EH (cell line): Measurements from ENCODE around the gene TNNC1.

ENCODE experiments used
- DNase-seq: peaks from one replicate; pipeline ENCODE4 v3.0.0-alpha.2; 2015; ENCODE audit warnings: low read depth

TNNC1 gene

DNA sequence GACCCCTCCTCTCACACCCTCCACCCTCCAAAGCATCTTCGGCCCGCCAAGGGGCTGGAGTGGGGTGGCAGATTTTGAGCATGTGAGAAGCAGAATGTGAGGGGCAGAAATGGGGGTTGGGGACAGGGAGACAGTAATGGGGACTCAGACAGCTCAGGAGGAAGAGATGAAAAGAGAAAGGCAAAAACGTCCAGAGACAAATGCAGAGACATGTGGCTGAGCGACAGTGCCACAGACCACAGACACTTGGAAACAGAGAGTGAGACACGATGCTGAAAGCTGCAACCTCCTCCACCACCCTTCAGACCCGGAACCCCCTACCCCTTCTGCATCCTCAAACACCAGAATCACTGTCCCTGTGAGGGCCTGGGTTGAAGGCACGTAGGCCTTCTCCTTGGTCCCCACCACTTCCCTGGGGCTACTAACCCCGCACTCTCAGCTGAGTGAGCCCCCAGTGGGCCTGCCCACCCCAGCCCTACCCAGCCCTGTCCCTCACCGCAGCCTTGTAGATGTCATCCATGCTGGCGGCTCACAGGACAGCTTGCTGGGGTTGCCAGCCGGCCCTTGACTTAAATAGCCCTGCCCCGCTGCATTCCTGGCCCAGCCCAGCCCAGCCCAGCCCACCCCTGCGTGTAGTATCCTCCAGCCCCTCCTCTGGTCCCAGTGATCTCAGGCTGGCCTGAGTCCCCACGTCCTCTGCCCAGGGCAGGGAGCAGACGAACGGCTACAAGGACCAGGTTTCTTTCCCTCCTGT, at the start of gene TNNC1:
TNNC1 (minus strand) TSS at position 546 of the 754 bp plus-strand sequence; CDS start at position 520, 26 bp downstream.
- no peak for DNase-seq

DNA sequence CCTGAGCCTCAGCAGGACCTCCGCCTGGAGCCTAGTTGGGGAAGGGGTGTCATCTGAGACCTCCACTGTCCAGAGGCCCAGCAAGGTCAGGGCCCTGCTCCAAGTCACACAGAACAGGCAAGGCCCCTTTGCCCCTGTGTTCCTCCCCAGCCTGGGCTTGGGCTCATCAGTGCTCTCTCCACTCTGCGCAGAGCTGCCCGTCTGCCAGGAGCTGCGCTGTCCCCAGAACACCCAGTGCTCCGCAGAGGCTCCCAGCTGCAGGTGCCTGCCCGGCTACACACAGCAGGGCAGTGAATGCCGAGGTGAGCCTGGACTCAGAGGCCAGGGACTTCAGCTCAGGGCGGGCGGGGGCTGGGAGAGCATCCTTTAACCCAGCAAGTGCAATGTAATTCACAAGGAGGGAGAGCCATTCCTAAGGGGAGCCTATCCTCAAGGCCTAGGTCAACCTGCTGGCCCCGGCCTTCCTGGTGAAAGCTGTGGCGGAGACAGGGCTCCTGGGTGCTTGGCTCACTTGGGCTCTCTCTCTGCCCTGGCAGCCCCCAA, 49.0 kb upstream of the TNNC1 start:
- no peak for DNase-seq

GRCh38 chr3:52502001-52502400, 48.2 kb upstream of the TNNC1 start:
- DNase-seq, result no peak

DNA sequence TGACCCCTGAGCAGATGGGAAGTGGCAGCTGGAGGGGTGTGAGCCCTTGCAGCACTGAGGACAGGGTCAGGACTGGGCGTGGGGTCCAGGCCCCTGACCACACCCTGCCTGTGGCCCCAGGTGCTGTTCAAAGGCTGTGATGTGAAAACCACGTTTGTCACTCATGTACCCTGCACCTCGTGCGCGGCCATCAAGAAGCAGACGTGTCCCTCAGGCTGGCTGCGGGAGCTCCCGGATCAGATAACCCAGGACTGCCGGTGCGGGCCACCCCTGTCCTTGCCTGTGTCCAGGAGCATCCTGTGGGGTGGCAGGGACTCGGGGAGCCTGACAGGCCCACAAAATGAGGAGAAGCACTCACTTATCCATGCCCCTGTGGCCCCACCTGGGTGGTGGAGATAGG, 47.2 kb upstream of the TNNC1 start:
- DNase-seq, result no peak

DNA sequence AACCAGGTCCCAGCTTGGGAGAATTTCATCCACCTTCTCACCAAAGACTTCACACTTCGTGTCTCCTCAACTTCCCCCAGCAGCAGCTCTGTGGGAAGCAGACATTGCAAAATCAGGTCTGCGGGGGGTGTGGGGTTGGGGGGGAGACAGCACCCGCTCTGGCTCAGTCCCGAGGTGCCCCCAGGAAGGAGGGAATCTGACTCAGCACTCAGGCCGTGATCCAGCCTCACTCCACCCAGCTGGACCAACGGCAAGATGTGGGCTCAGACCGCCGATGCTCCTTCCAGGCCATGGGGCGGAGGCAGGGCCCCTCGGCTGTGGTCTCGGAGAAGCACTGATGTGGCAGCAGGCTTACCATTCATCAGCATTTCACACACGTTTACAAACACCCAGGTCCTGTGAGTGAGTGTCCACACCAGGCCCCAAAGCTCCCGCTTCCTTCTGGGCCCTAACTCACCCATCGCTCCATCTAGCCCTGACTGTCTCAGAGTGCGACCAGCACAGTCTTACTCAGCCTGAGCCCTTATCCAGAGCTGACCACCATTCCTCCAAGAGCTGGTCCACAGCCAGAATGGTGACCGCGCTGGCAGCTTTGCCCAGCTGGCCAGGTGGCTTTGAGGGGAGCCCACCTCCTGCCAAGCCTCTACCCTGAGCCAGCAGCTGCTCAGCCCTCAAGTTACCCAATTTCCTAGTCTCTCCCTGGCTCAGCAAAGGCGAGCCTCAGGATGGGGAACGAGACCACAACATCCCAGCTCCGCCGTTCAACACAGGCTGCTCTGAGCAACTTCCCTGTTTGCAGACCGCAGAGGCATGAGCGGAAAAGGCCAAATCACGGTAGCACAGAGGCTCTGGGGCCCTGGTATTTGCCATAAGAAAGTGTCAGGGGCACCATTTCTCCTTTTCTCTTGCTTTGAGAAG, 44.6 kb upstream of the TNNC1 start:
- DNase-seq, result peak; percentile 71

- peak; percentile 75 for DNase-seq
These were observed 42.1 kb upstream of the TNNC1 start for GRCh38 chr3:52495777-52496602.

DNA sequence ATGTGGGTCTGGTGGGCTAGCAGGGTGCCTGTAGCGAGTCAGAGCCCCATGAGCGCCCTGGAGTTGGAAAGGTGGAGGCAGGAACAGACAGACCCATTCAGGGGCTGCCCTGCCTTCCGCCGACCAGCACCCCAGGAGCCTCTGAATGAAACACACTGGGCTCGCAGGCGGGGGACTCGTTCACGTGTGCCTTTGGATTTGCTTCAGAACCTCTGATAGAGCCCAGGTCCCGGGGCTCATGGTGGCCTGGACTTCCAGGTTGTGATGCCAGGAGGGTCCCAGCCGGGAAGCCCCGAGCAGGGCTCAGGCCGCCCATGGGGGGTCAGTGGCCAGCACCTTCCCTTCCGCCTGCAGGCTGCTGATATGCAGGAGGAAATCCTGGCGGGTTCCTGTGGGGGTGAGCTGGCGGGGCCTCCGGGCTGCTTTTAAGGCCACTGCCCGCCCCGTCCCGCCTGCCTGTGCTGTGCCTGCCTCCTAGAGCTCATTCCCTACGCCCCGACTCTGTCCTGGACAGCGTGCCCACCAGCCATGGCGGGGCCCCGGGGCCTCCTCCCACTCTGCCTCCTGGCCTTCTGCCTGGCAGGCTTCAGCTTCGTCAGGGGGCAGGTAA, 41.1 kb upstream of the TNNC1 start, which contains the start of gene STAB1:
STAB1 (plus strand) TSS at position 453 of the 610 bp plus-strand sequence; CDS start at position 529, 76 bp downstream.
- DNase-seq, result no peak

- DNase-seq, result no peak
These were observed 40.6 kb upstream of the TNNC1 start for GRCh38 chr3:52494445-52494844.

- no peak for DNase-seq
These were observed 39.6 kb upstream of the TNNC1 start for GRCh38 chr3:52493232-52494017.

DNA sequence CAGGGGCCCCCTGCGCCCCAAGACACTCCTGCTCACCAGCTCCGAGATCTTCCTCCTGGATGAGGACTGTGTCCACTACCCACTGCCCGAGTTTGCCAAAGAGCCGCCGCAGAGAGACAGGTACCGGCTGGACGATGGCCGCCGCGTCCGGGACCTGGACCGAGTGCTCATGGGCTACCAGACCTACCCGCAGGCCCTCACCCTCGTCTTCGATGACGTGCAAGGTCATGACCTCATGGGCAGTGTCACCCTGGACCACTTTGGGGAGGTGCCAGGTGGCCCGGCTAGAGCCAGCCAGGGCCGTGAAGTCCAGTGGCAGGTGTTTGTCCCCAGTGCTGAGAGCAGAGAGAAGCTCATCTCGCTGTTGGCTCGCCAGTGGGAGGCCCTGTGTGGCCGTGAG, 38.2 kb upstream of the TNNC1 start:
- no peak for DNase-seq

- peak; percentile 48 for DNase-seq
These were observed 37.2 kb upstream of the TNNC1 start for GRCh38 chr3:52490939-52491526.

DNA sequence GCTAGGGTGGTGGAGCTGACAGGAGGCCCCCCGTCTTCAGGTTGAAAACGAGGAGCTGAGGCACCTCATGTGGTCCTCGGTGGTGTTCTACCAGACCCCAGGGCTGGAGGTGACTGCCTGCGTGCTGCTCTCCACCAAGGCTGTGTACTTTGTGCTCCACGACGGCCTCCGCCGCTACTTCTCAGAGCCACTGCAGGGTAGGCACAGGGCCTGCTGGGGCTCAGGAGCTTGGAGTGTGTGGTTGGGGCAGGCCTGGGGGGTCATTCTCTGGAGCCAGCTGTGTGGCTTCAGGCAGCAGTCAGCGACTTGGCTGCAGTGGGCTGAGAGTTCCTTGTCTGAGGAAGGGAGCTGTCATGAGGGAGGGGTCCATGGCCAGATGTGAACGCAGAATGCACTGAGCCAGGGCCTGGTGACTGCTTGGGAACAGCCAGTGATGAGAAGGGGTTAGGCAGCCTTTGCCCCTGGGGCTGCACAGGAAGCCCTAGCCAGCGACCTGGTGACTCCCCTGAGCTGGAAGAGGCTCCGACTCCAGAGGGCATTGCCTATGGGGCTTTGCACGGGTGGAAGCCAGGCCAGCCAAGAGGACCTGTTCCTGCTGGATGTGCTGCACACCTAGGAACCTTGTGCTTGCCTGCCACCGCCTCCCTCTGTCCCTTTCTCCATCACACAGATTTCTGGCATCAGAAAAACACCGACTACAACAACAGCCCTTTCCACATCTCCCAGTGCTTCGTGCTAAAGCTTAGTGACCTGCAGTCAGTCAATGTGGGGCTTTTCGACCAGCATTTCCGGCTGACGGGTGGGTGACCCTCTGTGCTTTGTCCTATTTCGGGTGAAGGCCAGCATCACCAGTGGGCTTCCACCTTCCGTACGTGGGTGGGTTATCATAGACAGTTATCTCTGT, 36.4 kb upstream of the TNNC1 start:
- DNase-seq, result no peak

GRCh38 chr3:52489453-52489852, 35.6 kb upstream of the TNNC1 start:
- DNase-seq, result no peak

DNA sequence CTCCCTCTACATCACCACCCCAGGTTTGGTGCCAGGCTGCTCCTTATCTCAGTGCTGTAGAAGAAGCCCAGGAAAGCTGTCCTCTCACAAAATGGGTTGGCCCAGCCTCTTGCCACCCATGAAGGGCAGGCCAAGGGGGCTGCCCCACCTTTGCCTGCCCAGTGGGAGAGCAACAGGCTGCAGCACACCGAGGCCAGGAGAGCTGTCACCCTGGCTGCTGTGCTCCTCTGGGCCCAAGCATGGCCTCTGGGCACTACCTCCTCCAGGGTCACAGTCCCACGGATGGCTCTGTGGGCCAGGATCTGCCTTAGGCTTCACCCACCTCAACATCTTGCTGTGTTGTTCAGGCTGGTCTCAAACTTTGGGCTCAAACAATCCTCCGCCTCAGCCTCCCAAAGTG, 34.9 kb upstream of the TNNC1 start:
- no peak for DNase-seq

GRCh38 chr3:52487788-52488691, 34.2 kb upstream of the TNNC1 start:
- no peak for DNase-seq

DNA sequence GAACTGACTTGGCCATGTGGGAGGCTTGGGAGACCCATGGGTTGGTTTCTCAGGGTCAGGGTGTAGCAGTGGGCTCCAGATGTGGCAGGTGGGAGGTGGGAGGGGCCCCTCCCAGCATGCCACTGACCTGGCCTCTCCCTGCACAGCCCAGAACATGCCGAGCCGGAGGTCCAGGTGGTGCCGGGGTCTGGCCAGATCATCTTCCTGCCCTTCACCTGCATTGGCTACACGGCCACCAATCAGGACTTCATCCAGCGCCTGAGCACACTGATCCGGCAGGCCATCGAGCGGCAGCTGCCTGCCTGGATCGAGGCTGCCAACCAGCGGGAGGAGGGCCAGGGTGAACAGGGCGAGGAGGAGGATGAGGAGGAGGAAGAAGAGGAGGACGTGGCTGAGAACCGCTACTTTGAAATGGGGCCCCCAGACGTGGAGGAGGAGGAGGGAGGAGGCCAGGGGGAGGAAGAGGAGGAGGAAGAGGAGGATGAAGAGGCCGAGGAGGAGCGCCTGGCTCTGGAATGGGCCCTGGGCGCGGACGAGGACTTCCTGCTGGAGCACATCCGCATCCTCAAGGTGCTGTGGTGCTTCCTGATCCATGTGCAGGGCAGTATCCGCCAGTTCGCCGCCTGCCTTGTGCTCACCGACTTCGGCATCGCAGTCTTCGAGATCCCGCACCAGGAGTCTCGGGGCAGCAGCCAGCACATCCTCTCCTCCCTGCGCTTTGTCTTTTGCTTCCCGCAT, 33.4 kb upstream of the TNNC1 start:
- no peak for DNase-seq
